SK-N-DZ (cell line): ENCODE data around the gene FAM185A. TPM values are rescaled to one million over a fixed set of nuclear protein-coding genes. Genes with fewer than 3 reads are reported as not detected.
"Not testable (repeated sequence)": the region's sequence is repeated elsewhere in the genome, so short reads cannot be mapped to it uniquely, and the experiment has no call there.

Source experiments
- DNase-seq: peaks from one replicate; pipeline ENCODE4 v3.0.0-alpha.2; 2015; ENCODE audit warnings: low spot score
- polyA plus RNA-seq, 2 experiments: library from polyadenylated mRNA; depleted of rRNA; stranded (reverse); fragments of >200 nt; gene quantifications; 2 replicates each; pipeline ENCODE4 v1.2.3, GENCODE V29; 2014

The FAM185A gene
- polyA plus RNA-seq (2014; cell fraction: cytosol; rRNA removed), result 14.3 and 15.8 TPM in 2 replicates
- polyA plus RNA-seq (2014; cell fraction: nucleus; rRNA removed), result 26.8 and 29.6 TPM in 2 replicates

GRCh38 chr7:102748605-102749444, at the start of gene FAM185A:
TSS of gene FAM185A (plus strand) at chr7:102748999. CDS start at chr7:102749208, 209 bp downstream.
- peak; percentile 100 for DNase-seq

- DNase-seq, result not testable (repeated sequence)
Observed at GRCh38 chr7:102713011-102713690, 35.6 kb upstream of the FAM185A start.

GRCh38 chr7:102713691-102714080, 35.1 kb upstream of the FAM185A start:
- DNase-seq, result not testable (repeated sequence)

- not testable (repeated sequence) for DNase-seq
Observed at GRCh38 chr7:102714774-102715522, 33.9 kb upstream of the FAM185A start.

GRCh38 chr7:102715718-102716117, 33.1 kb upstream of the FAM185A start:
- not testable (repeated sequence) for DNase-seq

GRCh38 chr7:102718491-102718890, 30.3 kb upstream of the FAM185A start:
- DNase-seq, result not testable (repeated sequence)

- not testable (repeated sequence) for DNase-seq
Observed at GRCh38 chr7:102726170-102726569, 22.6 kb upstream of the FAM185A start.

- DNase-seq, result not testable (repeated sequence)
Observed at GRCh38 chr7:102729670-102730069, 19.1 kb upstream of the FAM185A start.

GRCh38 chr7:102730431-102730830, 18.4 kb upstream of the FAM185A start:
- not testable (repeated sequence) for DNase-seq

GRCh38 chr7:102742002-102742771, 6.6 kb upstream of the FAM185A start:
- not testable (repeated sequence) for DNase-seq

- peak; percentile 42 for DNase-seq
Observed at GRCh38 chr7:102743861-102744260, 4.9 kb upstream of the FAM185A start.

- DNase-seq, result not testable (repeated sequence)
Observed at GRCh38 chr7:102745494-102746288, 3.1 kb upstream of the FAM185A start.

- not testable (repeated sequence) for DNase-seq
Observed at GRCh38 chr7:102749445-102749786, 617 bp downstream of the FAM185A start.

GRCh38 chr7:102758227-102758626, 9.4 kb downstream of the FAM185A start:
- not testable (repeated sequence) for DNase-seq

- DNase-seq, result not testable (repeated sequence)
Observed at GRCh38 chr7:102759934-102760333, 11.1 kb downstream of the FAM185A start.

- DNase-seq, result not testable (repeated sequence)
Observed at GRCh38 chr7:102761234-102761633, 12.4 kb downstream of the FAM185A start.

GRCh38 chr7:102763295-102763905, 14.6 kb downstream of the FAM185A start:
- DNase-seq, result not testable (repeated sequence)

- not testable (repeated sequence) for DNase-seq
Observed at GRCh38 chr7:102769657-102770192, 20.9 kb downstream of the FAM185A start.

- not testable (repeated sequence) for DNase-seq
Observed at GRCh38 chr7:102770467-102770866, 21.7 kb downstream of the FAM185A start.
